GM21423 (cell line): Measurements from ENCODE around the gene ZDHHC14.

Experiments
- ATAC-seq: cut with Tn5 transposase; IDR thresholded peaks from one replicate; pipeline ENCODE4 v1.9.1; 2021; ENCODE audit warnings: mild to moderate bottlenecking, moderate library complexity; ENCODE audit not compliant: unreplicated experiment

The ZDHHC14 gene

GRCh38 chr6:157655139-157655538 is 274.1 kb downstream of the ZDHHC14 start:
- ATAC-seq = no peak

DNA sequence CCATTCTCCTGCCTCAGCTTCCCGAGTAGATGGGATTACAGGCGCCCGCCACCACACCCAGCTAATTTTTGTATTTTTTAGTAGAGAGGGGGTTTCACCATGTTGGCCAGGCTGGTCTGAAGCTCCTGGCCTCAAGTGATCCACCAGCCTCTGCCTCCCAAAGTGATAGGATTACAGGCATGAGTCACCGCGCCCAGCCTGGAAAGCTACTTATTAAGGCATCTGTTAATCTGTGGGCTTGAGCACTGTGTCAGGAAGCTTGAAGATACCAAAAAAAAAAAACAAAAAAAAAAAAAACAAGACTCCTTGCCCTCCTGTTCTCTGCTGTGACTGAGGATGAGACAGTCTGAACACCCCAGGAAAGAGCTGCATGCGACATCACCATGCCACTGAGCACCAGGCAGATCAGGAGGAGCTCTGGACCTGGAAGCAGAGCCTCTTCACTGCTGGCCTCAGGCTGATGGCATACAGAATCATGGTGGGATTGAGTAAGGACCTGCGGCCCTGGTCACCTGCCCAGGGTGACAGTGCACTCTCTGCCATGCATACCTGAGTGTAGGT is 275.5 kb downstream of the ZDHHC14 start:
- no peak for ATAC-seq

DNA sequence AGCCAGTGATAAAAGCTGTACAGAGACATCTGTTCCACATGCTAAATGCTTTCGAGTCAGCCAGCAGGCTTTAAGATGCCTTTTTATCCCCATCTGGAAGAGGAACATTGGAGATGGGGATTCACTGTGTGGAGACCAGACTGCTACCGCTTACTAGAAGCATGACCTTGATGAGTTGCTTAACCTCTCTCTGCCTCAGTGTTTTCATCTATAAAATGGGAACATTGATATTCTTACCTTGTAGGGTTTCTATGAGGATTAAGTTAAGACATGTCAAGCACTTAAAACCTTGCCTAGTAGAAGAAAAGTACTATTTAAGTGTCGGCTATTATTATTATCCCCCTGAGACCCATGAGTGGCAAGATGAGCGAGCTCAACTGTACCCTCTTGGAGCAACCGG is 276.8 kb downstream of the ZDHHC14 start:
- ATAC-seq = no peak

DNA sequence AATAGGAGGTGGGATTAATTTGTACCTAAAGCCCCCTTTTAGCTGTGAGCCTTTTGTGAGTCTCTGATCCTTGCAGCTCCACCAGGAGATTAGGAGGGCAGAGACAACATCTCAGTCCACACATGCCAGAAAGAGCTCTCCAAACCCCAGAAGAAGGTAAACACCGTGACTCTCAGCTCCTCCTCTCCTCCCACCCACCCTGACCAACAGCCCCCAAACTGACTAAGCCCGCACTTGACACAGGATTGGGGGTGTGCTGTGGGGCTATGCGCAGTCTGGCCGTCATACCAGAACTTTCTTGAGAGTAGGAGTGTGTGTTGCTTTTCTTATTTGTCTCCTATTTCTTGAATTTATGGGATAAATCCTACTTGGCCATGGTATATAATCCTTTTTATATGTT is 277.3 kb downstream of the ZDHHC14 start:
- no peak for ATAC-seq

DNA sequence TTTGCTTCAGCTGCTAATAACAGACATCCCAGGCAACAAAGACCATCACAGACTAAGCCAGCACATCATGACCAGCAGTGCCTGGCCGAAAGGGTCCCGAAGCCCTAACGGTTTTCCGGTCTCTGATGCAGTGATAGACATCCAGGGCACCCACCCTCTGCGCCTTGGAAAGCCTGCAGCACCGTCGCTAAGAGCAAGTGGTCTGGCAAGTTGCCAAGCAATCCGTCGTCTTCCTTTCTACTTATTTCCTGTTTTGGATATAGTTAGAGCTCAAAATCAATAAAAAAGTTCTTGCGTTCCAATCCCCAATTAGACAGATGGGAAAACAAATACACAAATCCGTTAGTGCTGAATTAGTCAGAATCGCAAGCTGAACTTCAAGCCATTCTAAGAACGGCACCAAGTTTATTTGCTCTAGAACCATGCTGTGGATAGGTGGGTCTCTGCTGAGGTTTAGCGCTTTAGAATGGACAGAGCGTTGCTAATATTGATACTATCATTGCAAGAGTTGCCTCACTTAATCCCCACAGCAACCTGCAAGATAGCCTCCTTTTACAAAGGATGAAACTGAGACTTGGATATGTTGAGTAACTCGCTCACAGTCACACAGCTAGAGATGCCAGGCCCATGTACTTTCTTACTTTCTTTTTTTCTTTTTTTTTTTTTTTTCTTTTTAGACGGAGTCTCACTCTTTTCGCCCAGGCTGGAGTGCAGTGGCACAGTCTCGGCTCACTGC is 278.7 kb downstream of the ZDHHC14 start:
- ATAC-seq = no peak

DNA sequence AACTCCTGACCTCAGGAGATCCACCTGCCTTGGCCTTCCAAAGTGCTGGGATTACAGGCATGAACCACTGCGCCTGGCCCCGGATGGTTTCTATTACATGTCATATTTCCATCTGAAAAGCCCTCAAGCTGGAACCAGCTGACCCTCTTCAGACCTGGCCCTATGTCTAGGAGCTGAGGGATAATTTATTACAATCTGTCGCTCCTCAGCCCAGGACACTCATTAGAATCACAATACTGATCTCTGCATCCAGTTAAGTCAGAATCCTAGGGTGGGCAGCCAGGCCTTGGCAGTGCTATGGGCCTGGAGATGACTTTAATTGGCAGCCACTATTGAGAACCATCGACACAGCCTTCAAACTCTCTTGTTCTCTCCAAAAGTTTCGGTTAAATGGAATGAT is 279.4 kb downstream of the ZDHHC14 start:
- ATAC-seq = no peak

GRCh38 chr6:157661652-157662051 is 280.7 kb downstream of the ZDHHC14 start:
- ATAC-seq = no peak

GRCh38 chr6:157663261-157663660 is 282.3 kb downstream of the ZDHHC14 start:
- ATAC-seq = no peak

GRCh38 chr6:157665180-157665579 is 284.2 kb downstream of the ZDHHC14 start:
- no peak for ATAC-seq

- no peak for ATAC-seq
Measured at GRCh38 chr6:157666729-157667128, 285.7 kb downstream of the ZDHHC14 start.

DNA sequence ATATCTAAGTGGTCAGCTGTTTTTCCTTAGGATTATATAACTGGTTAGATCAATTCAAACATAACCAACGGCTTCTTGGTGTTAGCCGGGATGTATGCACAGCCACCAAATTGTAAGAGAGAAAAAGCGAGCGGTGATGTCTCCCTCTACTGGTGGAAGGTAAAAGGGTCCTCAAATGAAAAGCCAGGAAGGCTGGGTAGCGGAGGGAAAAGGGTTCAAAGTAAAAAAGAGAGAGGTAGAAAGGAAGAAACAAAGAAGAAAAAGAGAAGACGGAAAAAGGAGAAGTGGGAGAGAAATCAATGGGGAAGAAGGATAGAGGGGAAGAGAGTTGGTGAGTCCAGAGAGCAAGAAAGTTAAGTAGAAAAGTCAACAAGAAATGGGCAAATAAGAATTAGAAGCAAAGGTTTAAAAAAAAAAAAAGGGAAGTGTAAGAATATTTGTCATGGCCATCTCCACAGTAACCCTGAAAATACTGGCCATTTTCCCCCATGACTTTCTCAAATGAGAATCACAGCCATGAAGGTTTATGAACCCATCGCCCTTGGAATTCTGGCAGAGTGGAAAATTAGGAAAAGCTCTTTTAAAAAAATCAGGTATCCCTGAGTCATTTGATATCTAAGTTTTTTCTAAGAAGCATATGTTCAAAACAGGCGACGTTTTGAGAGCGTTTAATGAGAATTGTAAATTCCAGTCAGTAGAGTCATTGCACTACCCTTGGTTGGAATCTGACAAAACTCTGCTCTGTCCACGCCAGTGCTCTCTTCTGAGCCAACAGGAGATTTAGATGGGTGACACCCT is 286.4 kb downstream of the ZDHHC14 start:
- ATAC-seq = peak; percentile 51

- ATAC-seq = no peak
Measured at GRCh38 chr6:157668009-157668401, 287.0 kb downstream of the ZDHHC14 start.

DNA sequence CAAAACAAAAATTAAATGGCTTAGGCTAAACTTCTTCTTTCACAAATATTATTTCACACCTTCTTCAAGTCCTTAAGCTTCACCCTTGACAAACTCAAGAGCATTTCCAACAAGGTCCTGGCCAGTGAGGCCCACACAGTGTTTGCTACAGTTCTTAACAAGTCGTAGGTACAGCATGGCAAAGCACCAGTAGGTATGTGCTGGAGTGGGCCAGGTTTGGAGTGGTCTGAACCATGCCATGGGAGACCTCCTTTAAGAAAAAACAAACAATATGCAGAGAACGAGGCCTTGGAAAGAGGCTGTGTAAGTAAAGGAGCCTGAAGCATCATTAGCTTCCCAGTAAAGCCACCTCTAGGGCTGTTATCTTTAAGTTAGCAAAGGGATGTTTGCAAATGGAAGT is 287.7 kb downstream of the ZDHHC14 start:
- no peak for ATAC-seq

DNA sequence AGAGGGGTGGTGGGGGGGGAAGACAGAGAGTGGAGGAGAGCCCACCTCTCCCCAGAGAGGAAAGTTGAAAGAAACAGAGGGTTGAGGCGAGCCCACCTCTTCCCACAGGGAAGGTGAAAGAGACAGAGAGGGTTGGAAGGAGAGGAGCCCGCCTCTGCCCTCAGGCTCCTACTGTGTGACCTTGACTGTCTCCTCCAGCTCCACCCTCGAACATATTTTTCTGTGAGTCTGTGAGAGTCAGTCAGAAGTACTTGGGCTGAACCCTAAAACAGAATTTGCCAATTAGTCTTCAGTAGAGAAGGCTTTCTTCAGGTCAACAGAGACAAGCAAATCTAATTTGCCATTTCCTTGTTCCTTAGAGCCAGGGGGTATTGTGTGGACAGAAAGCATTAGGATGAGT is 288.3 kb downstream of the ZDHHC14 start:
- ATAC-seq = no peak

GRCh38 chr6:157669747-157670216 is 288.8 kb downstream of the ZDHHC14 start:
- no peak for ATAC-seq

DNA sequence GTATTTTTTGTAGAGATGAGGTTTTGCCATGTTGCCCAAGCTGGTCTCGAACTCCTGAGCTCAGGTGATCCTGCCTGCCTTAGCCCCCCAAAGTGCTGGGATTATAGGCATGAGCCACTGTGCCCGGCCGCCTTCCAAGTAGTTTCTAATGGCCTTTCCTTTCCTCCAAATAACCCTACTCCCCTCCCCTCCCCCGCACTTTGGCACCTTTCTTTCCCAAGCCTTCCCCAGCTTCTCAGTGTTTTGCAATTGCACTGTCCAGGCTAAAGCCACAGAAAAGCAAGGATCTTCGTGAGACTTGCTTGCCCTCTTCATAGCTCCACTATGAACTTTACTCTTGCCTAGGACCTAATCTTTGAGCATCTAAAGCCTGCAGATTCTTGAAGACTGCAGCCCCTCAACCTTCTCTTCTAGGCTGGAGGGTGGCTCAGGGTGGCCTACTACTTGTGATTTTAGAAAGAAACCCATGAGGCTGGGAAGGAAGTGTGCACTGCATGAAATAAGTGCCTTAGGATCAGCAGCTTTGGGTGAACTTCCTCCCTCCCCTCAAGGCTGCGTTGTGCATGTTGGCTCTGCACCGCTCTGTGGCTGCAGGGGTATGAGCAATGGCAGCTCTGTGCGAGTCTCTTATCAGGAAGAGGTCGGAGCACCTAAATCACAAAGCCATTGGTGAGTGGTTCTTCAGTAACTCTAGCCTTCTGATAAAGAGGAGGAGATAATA is 289.6 kb downstream of the ZDHHC14 start:
- no peak for ATAC-seq

DNA sequence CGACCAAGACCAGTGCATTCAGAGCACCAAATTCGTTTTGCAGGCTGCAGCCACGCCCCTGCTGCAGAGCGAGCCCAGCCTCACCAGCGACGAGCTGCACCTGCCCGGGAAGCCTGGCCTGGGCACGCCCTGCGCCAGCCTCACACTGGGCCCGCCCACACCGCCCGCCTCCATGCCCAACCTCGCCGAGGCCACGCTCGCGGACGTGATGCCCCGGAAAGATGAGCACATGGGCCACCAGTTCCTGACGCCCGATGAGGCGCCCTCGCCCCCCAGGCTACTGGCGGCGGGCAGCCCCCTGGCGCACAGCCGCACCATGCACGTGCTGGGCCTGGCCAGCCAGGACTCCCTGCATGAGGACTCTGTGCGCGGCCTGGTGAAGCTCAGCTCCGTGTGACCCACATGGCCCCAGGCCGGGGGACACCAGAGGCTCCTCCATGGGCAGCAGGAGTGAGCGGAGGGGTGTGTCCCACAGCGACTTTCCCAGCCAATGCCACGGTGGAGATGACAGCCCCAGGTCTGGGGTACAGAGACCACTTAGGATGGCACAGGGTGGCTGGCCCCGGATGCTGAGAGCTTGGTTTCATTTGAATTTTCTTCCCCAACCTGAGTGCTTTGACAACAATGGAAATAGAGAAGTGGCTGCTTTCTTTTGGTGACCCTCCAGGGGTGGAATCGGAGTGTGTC is 291.9 kb downstream of the ZDHHC14 start:
- ATAC-seq = no peak

GRCh38 chr6:157673596-157673995 is 292.6 kb downstream of the ZDHHC14 start:
- ATAC-seq = no peak

GRCh38 chr6:157674061-157674460 is 293.1 kb downstream of the ZDHHC14 start:
- no peak for ATAC-seq

GRCh38 chr6:157675831-157676230 is 294.8 kb downstream of the ZDHHC14 start:
- ATAC-seq = no peak

DNA sequence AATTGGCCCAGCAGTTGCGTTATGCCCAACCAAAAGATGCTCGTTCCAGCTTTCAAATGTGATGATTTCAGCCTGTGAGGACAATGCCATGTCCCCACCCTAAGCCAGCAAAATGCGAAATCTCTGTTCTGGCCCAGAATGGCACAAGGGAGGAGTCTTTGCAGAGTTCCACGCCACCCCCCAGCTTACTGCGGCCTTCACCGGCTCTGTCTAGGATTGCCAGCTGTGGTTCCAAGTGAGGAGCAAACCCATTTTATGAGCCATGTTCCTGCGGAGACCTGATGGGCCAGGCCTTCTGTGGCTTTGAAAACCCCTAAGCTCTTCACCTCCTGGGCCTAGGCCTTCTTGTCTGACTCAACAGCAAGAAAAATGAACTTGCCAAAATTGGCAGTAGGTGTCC is 295.3 kb downstream of the ZDHHC14 start:
- no peak for ATAC-seq
